Liver (tissue), 9 donors: ENCODE measurements around the gene RASGRF2. TPM values are rescaled to one million over a fixed set of nuclear protein-coding genes. Genes with fewer than 3 reads are reported as not detected.

Source experiments
- DNase-seq: peaks from one replicate; pipeline ENCODE4 v3.0.0-alpha.2; 2017; ENCODE audit warnings: low spot score
- H3K27ac ChIP-seq, 2 donors: one replicate each; pipeline ENCODE4 v1.7.0; 2013; ENCODE audit warnings: inconsistent platforms in 2 of 2, low read length in 2 of 2, control low read depth in 1 of 2, low read depth in 1 of 2, mild to moderate bottlenecking in 1 of 2
- H3K27me3 ChIP-seq, 4 donors: one replicate each; pipeline versions ENCODE4 v1.6.1 to v1.7.0; 2013; ENCODE audit warnings: low read length in 3 of 4, inconsistent platforms in 1 of 4, mild to moderate bottlenecking in 1 of 4, moderate library complexity in 1 of 4; ENCODE audit not compliant: control insufficient read depth in 4 of 4, insufficient read depth in 4 of 4
- H3K36me3 ChIP-seq, 4 donors: one replicate each; pipeline versions ENCODE4 v1.6.1 to v1.7.0; 2013; ENCODE audit warnings: low read length in 3 of 4, mild to moderate bottlenecking in 3 of 4, low read depth in 1 of 4, moderate library complexity in 1 of 4; ENCODE audit not compliant: control insufficient read depth in 4 of 4, insufficient read depth in 3 of 4
- H3K4me1 ChIP-seq, 4 donors: one replicate each; pipeline versions ENCODE4 v1.6.1 to v1.7.0; 2013; ENCODE audit warnings: low read length in 3 of 4, mild to moderate bottlenecking in 3 of 4, moderate library complexity in 1 of 4; ENCODE audit not compliant: control insufficient read depth in 4 of 4, insufficient read depth in 4 of 4
- H3K4me3 ChIP-seq, 3 donors: one replicate each; pipeline versions ENCODE4 v1.6.1 to v1.7.0; 2013; ENCODE audit warnings: low read length in 3 of 3, control low read depth in 1 of 3, low read depth in 1 of 3, mild to moderate bottlenecking in 1 of 3
- H3K9ac ChIP-seq, 2 donors: one replicate each; pipeline ENCODE4 v1.7.0; 2013; ENCODE audit warnings: low read length in 2 of 2, mild to moderate bottlenecking in 2 of 2, moderate library complexity in 2 of 2, control low read depth in 1 of 2, low read depth in 1 of 2
- H3K9me3 ChIP-seq, 4 donors: one replicate each; pipeline versions ENCODE4 v1.6.1 to v1.7.0; 2013; ENCODE audit warnings: low read length in 3 of 4; ENCODE audit not compliant: control insufficient read depth in 4 of 4
- ATF3 ChIP-seq: IDR thresholded peaks from 2 replicates; pipeline ENCODE4 v1.6.1; 2016; ENCODE audit warnings: antibody characterized with exemption
- CTCF ChIP-seq: fragments of 150-350 bp; IDR thresholded peaks from 2 replicates; pipeline ENCODE4 v1.5.1; 2017; ENCODE audit warnings: improper control_type of control experiment, low read depth, low read length; ENCODE audit not compliant: missing input control
- EGR1 ChIP-seq, 2 donors: IDR thresholded peaks; 2 replicates each; pipeline ENCODE4 v1.6.1; 2016 to 2018; ENCODE audit warnings: antibody characterized with exemption in 2 of 2, low read depth in 2 of 2
- GABPA ChIP-seq, 2 donors: IDR thresholded peaks in 1 of 2; conservative IDR thresholded peaks in 1 of 2; 2 replicates each; pipeline ENCODE4 v1.6.1; 2016; ENCODE audit warnings: antibody characterized with exemption in 2 of 2, mild to moderate bottlenecking in 1 of 2, moderate library complexity in 1 of 2
- HNF4A ChIP-seq, 2 donors: conservative IDR thresholded peaks; 2 replicates each; pipeline ENCODE4 v1.6.1; 2016; ENCODE audit warnings: antibody characterized with exemption in 2 of 2, mild to moderate bottlenecking in 2 of 2
- HNF4G ChIP-seq: IDR thresholded peaks from 2 replicates; pipeline ENCODE4 v1.6.1; 2016; ENCODE audit warnings: antibody characterized with exemption
- NR2F2 ChIP-seq: IDR thresholded peaks from 2 replicates; pipeline ENCODE4 v1.6.1; 2016; ENCODE audit warnings: antibody characterized with exemption
- RAD21 ChIP-seq, 2 donors: IDR thresholded peaks; 2 replicates each; pipeline ENCODE4 v1.6.1; 2016; ENCODE audit warnings: antibody characterized with exemption in 2 of 2, mild to moderate bottlenecking in 2 of 2
- REST ChIP-seq: IDR thresholded peaks from 2 replicates; pipeline ENCODE4 v1.6.1; 2016; ENCODE audit warnings: antibody characterized with exemption, mild to moderate bottlenecking
- RXRA ChIP-seq, 2 donors: IDR thresholded peaks; 2 replicates each; pipeline ENCODE4 v1.6.1; 2017 to 2018; ENCODE audit warnings: antibody characterized with exemption in 2 of 2, mild to moderate bottlenecking in 1 of 2
- SP1 ChIP-seq: IDR thresholded peaks from 2 replicates; pipeline ENCODE4 v1.6.1; 2018; ENCODE audit warnings: antibody characterized with exemption, mild to moderate bottlenecking
- TAF1 ChIP-seq: conservative IDR thresholded peaks from 2 replicates; pipeline ENCODE4 v1.6.1; 2016; ENCODE audit warnings: antibody characterized with exemption, mild to moderate bottlenecking
- WGBS: extraction: QIAGEN DNeasy Blood & Tissue Kit; methylation state at CpG from one replicate; pipeline ENCODE4 v1.1.7; 2013; 5-methylcytosine and 5-hydroxymethylcytosine counted together
- polyA plus RNA-seq, 2 donors: library from polyadenylated mRNA; stranded (reverse) in 1 of 2; unstranded in 1 of 2; fragments of 200-250 nt in 1 of 2; fragments of >200 nt in 1 of 2; fragmentation: Nextera tagmentation in 1 of 2; extraction: Ambion mirVana in 1 of 2; gene quantifications; one replicate each; pipeline versions ENCODE4 v1.2.1 to v1.2.3, GENCODE V29; 2013 to 2015
- total RNA-seq, 2 donors: library from RNA; depleted of rRNA; stranded (reverse); fragments of >200 nt; gene quantifications; one replicate each; pipeline ENCODE4 v1.2.3, GENCODE V29; 2014
- donor health status: healthy.
- donor health status: healthy.
- donor health status: healthy.
- donor health status: healthy.
- donor health status: healthy.

Gene RASGRF2
- total and polyA plus RNA-seq, 4 donors = 0.12 to 3.3 (median 0.23) TPM

- no peak overlapping the region for H3K9ac ChIP-seq
- DNase-seq = no peak
- WGBS = 93% methylated on average over 6 of the region's 6 CpGs
- no peaks in the 10 kb centered on the region for H3K9me3 ChIP-seq
- no peaks in the 10 kb centered on the region for H3K36me3 ChIP-seq
- H3K4me3 ChIP-seq = no peak overlapping the region
- no peak overlapping the region for H3K27ac ChIP-seq
- TF ChIP-seq NR2F2 = no peak
- H3K27me3 ChIP-seq = no peaks in the 10 kb centered on the region
- peaks cover 0 to 6% (median 2%) of the 10 kb centered on the region in 4 donors for H3K4me1 ChIP-seq
Measured at GRCh38 chr5:81166430-81166829, 206.3 kb downstream of the RASGRF2 start.

- no peaks in the 10 kb centered on the region for H3K27me3 ChIP-seq
- H3K4me3 ChIP-seq = no peak overlapping the region
- H3K9ac ChIP-seq = no peak overlapping the region
- peaks cover 0 to 6% (median 2%) of the 10 kb centered on the region in 4 donors for H3K4me1 ChIP-seq
- no peak overlapping the region for H3K27ac ChIP-seq
- no peak for TF ChIP-seq RXRA (IDR thresholded peaks at IDR 0.05)
- WGBS = 88% methylated on average over 4 of the region's 4 CpGs
- DNase-seq = no peak
- no peaks in the 10 kb centered on the region for H3K36me3 ChIP-seq
- H3K9me3 ChIP-seq = no peaks in the 10 kb centered on the region
Measured at GRCh38 chr5:81167078-81167477, 206.9 kb downstream of the RASGRF2 start.

- Histone ChIP-seq H3K9me3 (no peaks in the 10 kb centered on the region), H3K27ac (no peak overlapping the region), H3K9ac (no peak overlapping the region), H3K27me3 (no peaks in the 10 kb centered on the region), H3K36me3 (no peaks in the 10 kb centered on the region), H3K4me3 (no peak overlapping the region), H3K4me1 (peaks cover 0 to 5% (median 2%) of the 10 kb centered on the region in 4 donors)
- TF ChIP-seq SP1 (no peak), ATF3 (no peak), CTCF (no peak), GABPA (IDR thresholded peaks at IDR 0.05 in 1 of 2, conservative IDR thresholded peaks at IDR 0.05 in 1 of 2) (no peak), REST (no peak), TAF1 (no peak), RXRA (IDR thresholded peaks at IDR 0.05) (no peak), NR2F2 (no peak), HNF4A (conservative IDR thresholded peaks at IDR 0.05) (no peak), HNF4G (no peak), RAD21 (IDR thresholded peaks at IDR 0.05) (no peak), EGR1 (IDR thresholded peaks at IDR 0.05; ENCODE audit: low read depth in 2 of 2) (no peak)
- no peak for DNase-seq
- WGBS = 69% methylated on average over 8 of the region's 8 CpGs
Measured at GRCh38 chr5:81167544-81167943, 207.4 kb downstream of the RASGRF2 start.
